HepG2 (cell line): Measurements from ENCODE around the gene PTMA. TPM values are rescaled to one million over a fixed set of nuclear protein-coding genes. Genes with fewer than 3 reads are reported as not detected.

Experiments used
- ARNTL ChIP-seq: sonication (generic); formaldehyde crosslinking; IDR thresholded peaks from 2 replicates; pipeline ENCODE4 v1.4.0; 2020; ENCODE audit warnings: mild to moderate bottlenecking, missing genetic modification reagents
- EEA1 ChIP-seq: sonication (generic); formaldehyde crosslinking; IDR thresholded peaks from 2 replicates; pipeline ENCODE4 v1.5.1; 2020; ENCODE audit warnings: mild to moderate bottlenecking, missing genetic modification reagents, borderline replicate concordance
- HCFC1 ChIP-seq: fragments of 150-350 bp; IDR thresholded peaks from 2 replicates; pipeline ENCODE4 v1.6.1; 2014; ENCODE audit warnings: low read depth, low read length
- HNF4A ChIP-seq: sonication (generic); formaldehyde crosslinking; IDR thresholded peaks from 2 replicates; pipeline ENCODE4 v1.4.0; 2020; ENCODE audit warnings: missing genetic modification reagents
- HNRNPL ChIP-seq: fragments of 200-400 bp; formaldehyde crosslinking; IDR thresholded peaks from 2 replicates; pipeline ENCODE4 v1.6.1; 2017; ENCODE audit warnings: mild to moderate bottlenecking, low read depth, low read length
- MYC ChIP-seq: sonication (generic); formaldehyde crosslinking; IDR thresholded peaks from 2 replicates; pipeline ENCODE4 v1.9.0; 2021; ENCODE audit warnings: missing genetic modification reagents, borderline replicate concordance
- RAD21 ChIP-seq: fragments of 450-650 bp; formaldehyde crosslinking; IDR thresholded peaks from 2 replicates; pipeline ENCODE4 v1.5.0; 2020; ENCODE audit warnings: mild to moderate bottlenecking
- RXRA ChIP-seq: sonication (generic); formaldehyde crosslinking; IDR thresholded peaks from 2 replicates; pipeline ENCODE4 v1.5.1; 2020; ENCODE audit warnings: missing genetic modification reagents
- SALL1 ChIP-seq: sonication (generic); formaldehyde crosslinking; IDR thresholded peaks from 2 replicates; pipeline ENCODE4 v1.8.0; 2022; ENCODE audit warnings: mild to moderate bottlenecking, missing genetic modification reagents
- SIN3B ChIP-seq: fragments of 150-350 bp; IDR thresholded peaks from 2 replicates; pipeline ENCODE4 v1.6.1; 2014; ENCODE audit warnings: low read length
- TBX2 ChIP-seq: sonication (generic); formaldehyde crosslinking; IDR thresholded peaks from 2 replicates; pipeline ENCODE4 v1.5.0; 2020; ENCODE audit warnings: missing genetic modification reagents, mild to moderate bottlenecking, borderline replicate concordance
- XRCC5 ChIP-seq: fragments of 200-400 bp; formaldehyde crosslinking; optimal IDR thresholded peaks from 2 replicates; pipeline ENCODE3; 2017; ENCODE audit warnings: mild to moderate bottlenecking, low read length
- ZBTB33 ChIP-seq: sonication (generic); formaldehyde crosslinking; IDR thresholded peaks from 2 replicates; pipeline ENCODE4 v1.4.0; 2020; ENCODE audit warnings: missing genetic modification reagents
- ZFX ChIP-seq: sonication (generic); formaldehyde crosslinking; IDR thresholded peaks from 2 replicates; pipeline ENCODE4 v1.4.0; 2020; ENCODE audit warnings: mild to moderate bottlenecking, low read depth, missing genetic modification reagents, moderate library complexity
- ZMYM4 ChIP-seq: sonication (generic); formaldehyde crosslinking; IDR thresholded peaks from 2 replicates; pipeline ENCODE4 v1.8.1; 2023; ENCODE audit warnings: mild to moderate bottlenecking, missing genetic modification reagents
- ZNF556 ChIP-seq: sonication (generic); formaldehyde crosslinking; IDR thresholded peaks from 2 replicates; pipeline ENCODE4 v1.4.0; 2020; ENCODE audit warnings: mild to moderate bottlenecking, missing genetic modification reagents, borderline replicate concordance
- ZNF589 ChIP-seq: sonication (generic); formaldehyde crosslinking; conservative IDR thresholded peaks from 2 replicates; pipeline ENCODE4 v1.8.0; 2022; ENCODE audit warnings: mild to moderate bottlenecking, moderate library complexity, missing genetic modification reagents
- ZNF773 ChIP-seq: sonication (generic); formaldehyde crosslinking; IDR thresholded peaks from 2 replicates; pipeline ENCODE4 v1.4.0; 2020; ENCODE audit warnings: missing genetic modification reagents, borderline replicate concordance
- ZSCAN31 ChIP-seq: sonication (generic); formaldehyde crosslinking; IDR thresholded peaks from 2 replicates; pipeline ENCODE4 v1.5.0; 2020; ENCODE audit warnings: low read depth, mild to moderate bottlenecking, missing genetic modification reagents
- polyA plus RNA-seq, 8 experiments: library from polyadenylated mRNA; depleted of rRNA in 3 of 8; stranded (reverse) in 7 of 8; unstranded in 1 of 8; fragments of >200 nt; fragmentation: Illumina TruSeq in 4 of 8; extraction: Trizol in 4 of 8; gene quantifications; 2 replicates each; pipeline versions ENCODE4 v1.2.1 to v1.2.3, GENCODE V29; 2011 to 2016; ENCODE audit warnings: low read depth in 4 of 8, missing spikeins in 1 of 8, mixed read lengths in 1 of 8; ENCODE audit not compliant: insufficient read depth in 1 of 8
- total RNA-seq, 5 experiments: library from RNA; depleted of rRNA; stranded (reverse); fragments of >200 nt; fragmentation: Illumina TruSeq; extraction: Trizol; gene quantifications; 2 replicates each; pipeline ENCODE4 v1.2.3, GENCODE V29; 2016; ENCODE audit warnings: low read depth in 1 of 5
- TF ChIP-seq, protein P1 (sequence below): sonication (generic); formaldehyde crosslinking; IDR thresholded peaks from 2 replicates; pipeline ENCODE4 v1.9.0; 2022; ENCODE audit warnings: missing genetic modification reagents, mild to moderate bottlenecking, borderline replicate concordance
- TF ChIP-seq, protein P2 (sequence below), 2 experiments: IDR thresholded peaks; 2 replicates each; pipeline ENCODE4 v1.6.1; 2011 to 2012; ENCODE audit warnings: low read length in 2 of 2, borderline replicate concordance in 1 of 2, low read depth in 1 of 2, mild to moderate bottlenecking in 1 of 2, moderate library complexity in 1 of 2

PTMA gene
- total and polyA plus RNA-seq, 2 of the 13 experiments (the other 11 are each of a cell fraction or from before 2014, with no cell fraction given): 190 to 1,086 TPM

GRCh38 chr2:231685349-231686191 lies 22.8 kb upstream of the PTMA start (continued):
- TF ChIP-seq EEA1 (CRISPR knock-in tag) (no peak), ZSCAN31 (0 out of 2 replicates have a peak, but pooled peaks have one; percentile 38), TBX2 (CRISPR knock-in tag) (peak; percentile 18; the same call in 1 of the 2 replicates), SIN3B (no peak), RAD21 (CRISPR knock-in tag) (peak; percentile 61; the same call in 1 of the 2 replicates), ZNF556 (CRISPR knock-in tag) (0 out of 2 replicates have a peak, but pooled peaks have one; percentile 34), ZBTB33 (CRISPR knock-in tag) (0 out of 2 replicates have a peak, but pooled peaks have one; percentile 7), ZNF773 (CRISPR knock-in tag) (no peak), ZFX (CRISPR knock-in tag) (peak; percentile 40; the same call in 1 of the 2 replicates), ZMYM4 (CRISPR knock-in tag) (peak; percentile 95), XRCC5 (peak; percentile 15), RXRA (CRISPR knock-in tag) (peak; percentile 29), SALL1 (CRISPR knock-in tag) (peak; percentile 59; the same call in 1 of the 2 replicates), ZNF589 (no peak), HNRNPL (peak; percentile 90; the same call in 1 of the 2 replicates), ARNTL (CRISPR knock-in tag) (0 out of 2 replicates have a peak, but pooled peaks have one; percentile 33), HCFC1 (no peak), MYC (CRISPR knock-in tag) (peak; percentile 63), HNF4A (CRISPR knock-in tag) (peak; percentile 13; the same call in 1 of the 2 replicates)
- TF ChIP-seq, protein P1, sequence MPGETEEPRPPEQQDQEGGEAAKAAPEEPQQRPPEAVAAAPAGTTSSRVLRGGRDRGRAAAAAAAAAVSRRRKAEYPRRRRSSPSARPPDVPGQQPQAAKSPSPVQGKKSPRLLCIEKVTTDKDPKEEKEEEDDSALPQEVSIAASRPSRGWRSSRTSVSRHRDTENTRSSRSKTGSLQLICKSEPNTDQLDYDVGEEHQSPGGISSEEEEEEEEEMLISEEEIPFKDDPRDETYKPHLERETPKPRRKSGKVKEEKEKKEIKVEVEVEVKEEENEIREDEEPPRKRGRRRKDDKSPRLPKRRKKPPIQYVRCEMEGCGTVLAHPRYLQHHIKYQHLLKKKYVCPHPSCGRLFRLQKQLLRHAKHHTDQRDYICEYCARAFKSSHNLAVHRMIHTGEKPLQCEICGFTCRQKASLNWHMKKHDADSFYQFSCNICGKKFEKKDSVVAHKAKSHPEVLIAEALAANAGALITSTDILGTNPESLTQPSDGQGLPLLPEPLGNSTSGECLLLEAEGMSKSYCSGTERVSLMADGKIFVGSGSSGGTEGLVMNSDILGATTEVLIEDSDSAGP (CRISPR knock-in tag): peak; percentile 23; the same call in 1 of the 2 replicates
- TF ChIP-seq, protein P2, sequence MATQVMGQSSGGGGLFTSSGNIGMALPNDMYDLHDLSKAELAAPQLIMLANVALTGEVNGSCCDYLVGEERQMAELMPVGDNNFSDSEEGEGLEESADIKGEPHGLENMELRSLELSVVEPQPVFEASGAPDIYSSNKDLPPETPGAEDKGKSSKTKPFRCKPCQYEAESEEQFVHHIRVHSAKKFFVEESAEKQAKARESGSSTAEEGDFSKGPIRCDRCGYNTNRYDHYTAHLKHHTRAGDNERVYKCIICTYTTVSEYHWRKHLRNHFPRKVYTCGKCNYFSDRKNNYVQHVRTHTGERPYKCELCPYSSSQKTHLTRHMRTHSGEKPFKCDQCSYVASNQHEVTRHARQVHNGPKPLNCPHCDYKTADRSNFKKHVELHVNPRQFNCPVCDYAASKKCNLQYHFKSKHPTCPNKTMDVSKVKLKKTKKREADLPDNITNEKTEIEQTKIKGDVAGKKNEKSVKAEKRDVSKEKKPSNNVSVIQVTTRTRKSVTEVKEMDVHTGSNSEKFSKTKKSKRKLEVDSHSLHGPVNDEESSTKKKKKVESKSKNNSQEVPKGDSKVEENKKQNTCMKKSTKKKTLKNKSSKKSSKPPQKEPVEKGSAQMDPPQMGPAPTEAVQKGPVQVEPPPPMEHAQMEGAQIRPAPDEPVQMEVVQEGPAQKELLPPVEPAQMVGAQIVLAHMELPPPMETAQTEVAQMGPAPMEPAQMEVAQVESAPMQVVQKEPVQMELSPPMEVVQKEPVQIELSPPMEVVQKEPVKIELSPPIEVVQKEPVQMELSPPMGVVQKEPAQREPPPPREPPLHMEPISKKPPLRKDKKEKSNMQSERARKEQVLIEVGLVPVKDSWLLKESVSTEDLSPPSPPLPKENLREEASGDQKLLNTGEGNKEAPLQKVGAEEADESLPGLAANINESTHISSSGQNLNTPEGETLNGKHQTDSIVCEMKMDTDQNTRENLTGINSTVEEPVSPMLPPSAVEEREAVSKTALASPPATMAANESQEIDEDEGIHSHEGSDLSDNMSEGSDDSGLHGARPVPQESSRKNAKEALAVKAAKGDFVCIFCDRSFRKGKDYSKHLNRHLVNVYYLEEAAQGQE (IDR thresholded peaks at IDR 0.05; ENCODE audit: borderline replicate concordance in 1 of 2, low read depth in 1 of 2, low read length in 2 of 2): no peak
